ENCODE measurements around the gene KYAT1. TPM values are rescaled to one million over a fixed set of nuclear protein-coding genes. Genes with fewer than 3 reads are reported as not detected.

Gene KYAT1
- total and polyA plus RNA-seq, 2 of the 8 experiments (the other 6 are each of a cell fraction or from before 2014, with no cell fraction given) = 30.4 to 42.2 TPM

DNA sequence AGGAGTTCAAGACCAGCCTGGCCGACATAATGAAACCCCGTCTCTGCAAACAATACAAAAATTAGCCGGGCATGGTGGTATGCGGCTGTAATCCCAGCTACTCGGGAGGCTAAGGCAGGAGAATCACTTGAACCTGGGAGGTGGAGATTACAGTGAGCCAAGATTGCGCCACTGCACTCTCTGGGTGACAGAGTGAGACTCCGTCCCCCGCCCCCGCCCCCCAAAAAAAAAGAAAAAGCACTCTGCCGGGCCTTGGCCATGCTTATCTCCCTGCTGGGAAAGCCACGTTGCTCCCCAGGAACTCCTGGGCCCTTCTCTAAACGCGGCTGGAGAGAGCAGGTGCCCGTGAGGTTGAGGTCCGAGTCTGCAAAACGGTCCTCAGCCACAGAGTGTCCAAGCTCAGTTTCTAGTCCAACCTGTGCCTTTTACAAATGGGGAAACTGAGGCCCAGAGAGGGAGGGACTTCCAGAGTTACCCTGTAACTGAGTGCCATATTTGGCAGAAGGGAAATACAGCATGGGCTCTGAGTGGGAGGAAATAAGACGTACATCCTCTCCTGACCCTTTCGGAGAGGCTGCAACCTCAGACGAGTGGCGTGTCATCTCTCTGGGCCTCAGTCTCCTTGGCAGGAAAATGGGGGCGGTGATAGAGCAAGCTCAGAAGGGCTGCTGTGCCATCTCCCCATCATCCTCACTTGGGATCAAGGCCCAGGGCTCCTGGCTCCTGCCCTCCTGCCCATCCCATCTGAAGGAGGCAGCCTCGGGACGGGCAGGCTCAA, 32.4 kb upstream of the KYAT1 start:
- no peak overlapping the region for H2BK5ac ChIP-seq (ENCODE audit: low read depth, low read length)
- no peak for DNase-seq (ENCODE audit: low read depth in 1 of 2, low spot score in 2 of 2)
- no peak for FAIRE-seq
- peaks cover 15% of the 10 kb centered on the region; the same call in 1 of the 2 replicates for H3K79me1 ChIP-seq (ENCODE audit: low read depth, low read length)
- H3K18ac ChIP-seq (ENCODE audit: extremely low read depth, low read length) = no peak overlapping the region
- no peak overlapping the region for H3K27ac ChIP-seq (ENCODE audit: low read depth, low read length)
- no peak overlapping the region for H3K9ac ChIP-seq (replicated peaks in 1 of 4; ENCODE audit: extremely low read depth in 1 of 4, low read depth in 3 of 4, low read length in 3 of 4)
- peaks cover 7 to 41% (median 33%) of the 10 kb centered on the region in 4 experiments for H3K36me3 ChIP-seq (ENCODE audit: control insufficient read depth in 2 of 4, insufficient read depth in 4 of 4, low read length in 3 of 4)
- 85% methylated on average over 23 of the region's 23 CpGs; no CpG with 5 or more reads in 1 of the 2 experiments for WGBS, 2 experiments (ENCODE audit: extremely low coverage in 1 of 2, insufficient coverage in 1 of 2, insufficient read length in 1 of 2, insufficient replicate concordance in 2 of 2, low coverage in 1 of 2, low lambda C conversion rate in 2 of 2, missing lambda C conversion rate in 1 of 2)
- peaks cover 20 to 31% of the 10 kb centered on the region in 2 experiments for H4K20me1 ChIP-seq (replicated peaks in 1 of 2; ENCODE audit: control insufficient read depth in 1 of 2, insufficient read depth in 2 of 2, low read length in 2 of 2)
- H4K91ac ChIP-seq (replicated peaks; ENCODE audit: insufficient read length, low read length) = no peak overlapping the region
- no peak overlapping the region for H3K56ac ChIP-seq (replicated peaks; ENCODE audit: insufficient read length, low read depth, low read length)
- H2AFZ ChIP-seq (ENCODE audit: low read length) = no peak overlapping the region
- H2BK15ac ChIP-seq (ENCODE audit: low read length) = no peak overlapping the region
- no peak overlapping the region for H4K5ac ChIP-seq (ENCODE audit: insufficient read length, low read depth, low read length)
- no peak overlapping the region for H3K4me2 ChIP-seq (ENCODE audit: insufficient read depth in 1 of 2, low read depth in 2 of 2, low read length in 2 of 2)
- 0 out of 2 replicates have a peak overlapping the region, but pooled peaks have one; percentile 13 for H2AK5ac ChIP-seq (ENCODE audit: low read depth, low read length)
- no peak overlapping the region for H2BK12ac ChIP-seq (ENCODE audit: low read depth, low read length)
- ChIA-PET CTCF (ENCODE audit: partially characterized antibody) (interaction anchor here (1.8 to 3.9 kb wide), 2 partner anchors 12 to 14 kb away, joined by 6 to 26 read pairs; no protein-coding TSS in a partner anchor), POLR2A (ENCODE audit: partially characterized antibody) (interaction anchor here (0.6 to 1.8 kb wide), 3 partner anchors 8 to 1102 kb away, joined by 3 to 5 read pairs (median 3); partner anchors contain the start of genes KYAT1 and LRRC8A)
- H3K27me3 ChIP-seq (replicated peaks in 1 of 4; ENCODE audit: control insufficient read depth in 3 of 4, extremely low read depth in 1 of 4, insufficient read depth in 3 of 4, low read length in 3 of 4) = no peaks in the 10 kb centered on the region
- H3K79me2 ChIP-seq (ENCODE audit: control insufficient read depth in 1 of 2, insufficient read depth in 2 of 2, low read length in 2 of 2) = peaks cover 0 to 53% of the 10 kb centered on the region in 2 experiments; a peak in 2 of 4 replicates
- no peaks in the 10 kb centered on the region for H3K9me3 ChIP-seq (ENCODE audit: insufficient read depth in 2 of 2, low read depth in 1 of 2, low read length in 1 of 2)
- H3K4me3 ChIP-seq (ENCODE audit: extremely low read depth in 1 of 4, insufficient read depth in 2 of 4, low read depth in 3 of 4, low read length in 4 of 4) = no peak overlapping the region
- no peak overlapping the region for H3K23ac ChIP-seq (ENCODE audit: insufficient read length)
- H4K8ac ChIP-seq (ENCODE audit: extremely low read depth, insufficient read depth, low read length) = no peak overlapping the region
- H3K23me2 ChIP-seq (ENCODE audit: low read depth, low read length) = no peaks in the 10 kb centered on the region
- no peak overlapping the region for H3K4ac ChIP-seq (replicated peaks; ENCODE audit: insufficient read length, low read depth, low read length)
- H2BK120ac ChIP-seq (replicated peaks; ENCODE audit: low read depth, low read length) = no peak overlapping the region
- H3K14ac ChIP-seq (ENCODE audit: insufficient read length) = no peak overlapping the region
- no peak overlapping the region for H2BK20ac ChIP-seq (ENCODE audit: low read length)
- H3K4me1 ChIP-seq (replicated peaks in 1 of 4; ENCODE audit: control insufficient read depth in 3 of 4, insufficient read depth in 4 of 4, low read length in 3 of 4) = peaks cover 0 to 24% (median 18%) of the 10 kb centered on the region in 4 experiments; a peak in 6 of 7 replicates
- TF ChIP-seq NANOG (IDR thresholded peaks at IDR 0.05; ENCODE audit: insufficient read depth, low read depth, low read length, poor library complexity, severe bottlenecking) = no peak
- TF ChIP-seq YY1 (IDR thresholded peaks at IDR 0.05; ENCODE audit: low read depth, low read length) = no peak
- TF ChIP-seq TAF7 (optimal IDR thresholded peaks at IDR 0.05; ENCODE audit: borderline replicate concordance, low read depth, low read length) = no peak
- TF ChIP-seq CREB1 (IDR thresholded peaks at IDR 0.05) = no peak
- TF ChIP-seq, protein P1, sequence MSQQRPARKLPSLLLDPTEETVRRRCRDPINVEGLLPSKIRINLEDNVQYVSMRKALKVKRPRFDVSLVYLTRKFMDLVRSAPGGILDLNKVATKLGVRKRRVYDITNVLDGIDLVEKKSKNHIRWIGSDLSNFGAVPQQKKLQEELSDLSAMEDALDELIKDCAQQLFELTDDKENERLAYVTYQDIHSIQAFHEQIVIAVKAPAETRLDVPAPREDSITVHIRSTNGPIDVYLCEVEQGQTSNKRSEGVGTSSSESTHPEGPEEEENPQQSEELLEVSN (IDR thresholded peaks at IDR 0.05) = no peak
- TF ChIP-seq CBX8 (IDR thresholded peaks at IDR 0.05; ENCODE audit: borderline replicate concordance, low read depth, low read length) = no peak
- no peak for TF ChIP-seq CTBP2 (IDR thresholded peaks at IDR 0.05; ENCODE audit: borderline replicate concordance, insufficient read depth, insufficient read length, low read length)
- TF ChIP-seq GABPA (IDR thresholded peaks at IDR 0.05; ENCODE audit: borderline replicate concordance, insufficient read depth, low read length) = no peak
- no peak for TF ChIP-seq TEAD4 (IDR thresholded peaks at IDR 0.05; ENCODE audit: low read depth, low read length)
- no peak for TF ChIP-seq BACH1 (IDR thresholded peaks at IDR 0.05; ENCODE audit: low read length)
- TF ChIP-seq SAP30 (IDR thresholded peaks at IDR 0.05; ENCODE audit: insufficient read depth, insufficient replicate concordance, low read length) = no peak

Measured in H1 (cell line).